CD14-positive monocyte (primary cell): ENCODE measurements around the gene CCNJL. TPM values are rescaled to one million over a fixed set of nuclear protein-coding genes. Genes with fewer than 3 reads are reported as not detected.

Source experiments
- DNase-seq, 3 donors: peaks; one replicate each; pipeline ENCODE4 v3.0.0-alpha.2; 2011 to 2022
- H2AFZ ChIP-seq: 2 replicates; pipeline ENCODE4 v1.6.0; 2012; ENCODE audit warnings: mild to moderate bottlenecking, low read depth, low read length, inconsistent platforms; ENCODE audit not compliant: insufficient read depth, poor library complexity, severe bottlenecking
- H3K27ac ChIP-seq, 2 donors: 1 replicate in 1 of 2; 2 replicates in 1 of 2; pipeline ENCODE4 v1.5.1; 2012 to 2013; ENCODE audit warnings: low read length in 2 of 2, control low read depth in 1 of 2, inconsistent platforms in 1 of 2, low read depth in 1 of 2, mild to moderate bottlenecking in 1 of 2
- H3K27me3 ChIP-seq, 2 donors: one replicate each; pipeline versions ENCODE4 v1.6.0 to v1.6.1; 2011 to 2013; ENCODE audit warnings: low read length in 2 of 2; ENCODE audit not compliant: control insufficient read depth in 2 of 2, insufficient read depth in 2 of 2
- H3K36me3 ChIP-seq, 2 donors: replicated peaks in 1 of 2; 1 replicate in 1 of 2; 2 replicates in 1 of 2; pipeline versions ENCODE4 v1.5.1 to v1.6.1; 2012 to 2013; ENCODE audit warnings: low read length in 2 of 2, control low read depth in 1 of 2, inconsistent platforms in 1 of 2, mild to moderate bottlenecking in 1 of 2; ENCODE audit not compliant: insufficient read depth in 2 of 2, control insufficient read depth in 1 of 2
- H3K4me1 ChIP-seq, 2 donors: 1 replicate in 1 of 2; 2 replicates in 1 of 2; pipeline versions ENCODE4 v1.5.1 to v1.6.1; 2012 to 2013; ENCODE audit warnings: low read length in 2 of 2, control low read depth in 1 of 2, inconsistent platforms in 1 of 2, mild to moderate bottlenecking in 1 of 2, moderate library complexity in 1 of 2; ENCODE audit not compliant: insufficient read depth in 2 of 2, control insufficient read depth in 1 of 2
- H3K4me2 ChIP-seq: replicated peaks from 2 replicates; pipeline ENCODE3; 2012; ENCODE audit warnings: low read length, moderate library complexity, mild to moderate bottlenecking; ENCODE audit not compliant: poor library complexity, severe bottlenecking; ENCODE audit errors: extremely low read depth
- H3K4me3 ChIP-seq, 3 experiments: fragments of 200-600 bp in 1 of 3; sonication (generic) in 1 of 3; replicated peaks in 1 of 3; 1 replicate in 2 of 3; 2 replicates in 1 of 3; pipeline ENCODE4 v1.5.1; 2011 to 2013; ENCODE audit warnings: low read length in 3 of 3, mild to moderate bottlenecking in 3 of 3, control low read depth in 2 of 3, low read depth in 2 of 3, inconsistent platforms in 1 of 3, moderate library complexity in 1 of 3
- H3K79me2 ChIP-seq: 2 replicates; pipeline ENCODE4 v1.6.0; 2012; ENCODE audit warnings: mild to moderate bottlenecking, control low read depth, inconsistent platforms, low read length, moderate library complexity; ENCODE audit not compliant: insufficient read depth
- H3K9ac ChIP-seq: 2 replicates; pipeline ENCODE4 v1.6.0; 2017; ENCODE audit warnings: low read length, mild to moderate bottlenecking; ENCODE audit not compliant: insufficient read depth, poor library complexity, severe bottlenecking
- H3K9me3 ChIP-seq, 2 donors: replicated peaks in 1 of 2; 1 replicate in 1 of 2; 2 replicates in 1 of 2; pipeline versions ENCODE4 v1.5.1 to v1.6.1; 2012 to 2013; ENCODE audit warnings: low read length in 2 of 2, control low read depth in 1 of 2; ENCODE audit not compliant: control insufficient read depth in 1 of 2, insufficient read depth in 1 of 2
- H4K20me1 ChIP-seq: 2 replicates; pipeline ENCODE4 v1.6.0; 2012; ENCODE audit warnings: mild to moderate bottlenecking, low read length, control low read depth, moderate library complexity; ENCODE audit not compliant: insufficient read depth
- H3K27ac Mint-ChIP-seq, 7 donors: one replicate each; pipeline ENCODE4 v1.8.0; 2020; ENCODE audit warnings: mild to moderate bottlenecking in 7 of 7, mixed read lengths in 7 of 7, moderate library complexity in 6 of 7, inconsistent platforms in 2 of 7
- H3K27me3 Mint-ChIP-seq, 3 donors: one replicate each; pipeline ENCODE4 v1.8.0; 2021 to 2022; ENCODE audit warnings: low read depth in 3 of 3, mild to moderate bottlenecking in 3 of 3, mixed read lengths in 3 of 3, moderate library complexity in 3 of 3, inconsistent platforms in 1 of 3
- H3K36me3 Mint-ChIP-seq, 2 donors: one replicate each; pipeline ENCODE4 v1.8.0; 2020; ENCODE audit warnings: mixed read lengths in 2 of 2, inconsistent platforms in 1 of 2, mild to moderate bottlenecking in 1 of 2
- H3K4me1 Mint-ChIP-seq: one replicate; pipeline ENCODE4 v1.8.0; 2020; ENCODE audit warnings: mild to moderate bottlenecking, mixed read lengths
- H3K4me3 Mint-ChIP-seq, 2 donors: one replicate each; pipeline ENCODE4 v1.8.0; 2020; ENCODE audit warnings: mild to moderate bottlenecking in 2 of 2, mixed read lengths in 2 of 2, moderate library complexity in 1 of 2
- H3K9me3 Mint-ChIP-seq, 7 donors: one replicate each; pipeline ENCODE4 v1.8.0; 2020 to 2022; ENCODE audit warnings: mixed read lengths in 7 of 7, mild to moderate bottlenecking in 6 of 7, moderate library complexity in 6 of 7, inconsistent platforms in 2 of 7
- WGBS: methylation state at CpG from one replicate; pipeline ENCODE4 v1.1.5; 2013; ENCODE audit warnings: missing lambda C conversion rate; ENCODE audit not compliant: insufficient coverage; 5-methylcytosine and 5-hydroxymethylcytosine counted together
- intact Hi-C, 2 donors: fragments of 100-400 bp; cut with micrococcal nuclease; formaldehyde crosslinking; loops; one replicate each; pipeline versions ENCODE4 v1.15.0 to v1.15.1; 2023
- polyA plus RNA-seq, 3 donors: library from polyadenylated mRNA; depleted of rRNA in 1 of 3; unstranded in 2 of 3; stranded (reverse) in 1 of 3; fragments of 300-500 nt in 2 of 3; fragments of >200 nt in 1 of 3; fragmentation: Illumina TruSeq in 2 of 3; gene quantifications; 1 replicate in 2 of 3; 2 replicates in 1 of 3; pipeline ENCODE4 v1.2.3, GENCODE V29; 2012 to 2021
- TF ChIP-seq, protein P1 (sequence below): fragments of 200-600 bp; IDR thresholded peaks from one replicate; pipeline ENCODE4 v1.8.0; 2022; ENCODE audit warnings: antibody characterized with exemption, mild to moderate bottlenecking

CCNJL gene
- polyA plus RNA-seq, 3 donors: 0.03 TPM; not detected in 2

DNA sequence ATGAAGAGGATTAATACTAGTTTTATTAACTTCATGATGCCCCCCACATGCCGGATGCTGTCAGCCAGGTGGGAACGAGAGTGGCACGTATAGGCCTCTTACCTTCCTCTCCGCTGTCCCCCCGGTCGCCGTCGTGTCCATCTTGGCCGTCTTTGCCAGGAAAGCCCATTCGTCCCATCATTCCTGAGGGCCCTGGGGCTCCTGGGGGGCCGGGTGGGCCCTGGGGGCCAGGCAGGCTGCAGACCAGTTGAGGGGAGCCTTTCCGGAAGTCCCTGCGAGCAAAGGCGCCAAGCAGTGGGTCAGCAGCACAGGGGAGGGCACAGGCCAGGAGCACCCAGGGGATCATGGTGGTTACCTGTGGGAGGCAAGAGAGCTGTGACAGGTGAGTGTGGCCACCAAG is 42.3 kb upstream of the CCNJL start:
- H3K9me3 Mint-ChIP-seq: peaks cover 0 to 3% (median 0%) of the 10 kb centered on the region in 7 donors
- H3K4me1 Mint-ChIP-seq: no peaks in the 10 kb centered on the region
- 99% methylated on average over 10 of the region's 14 CpGs for WGBS

DNA sequence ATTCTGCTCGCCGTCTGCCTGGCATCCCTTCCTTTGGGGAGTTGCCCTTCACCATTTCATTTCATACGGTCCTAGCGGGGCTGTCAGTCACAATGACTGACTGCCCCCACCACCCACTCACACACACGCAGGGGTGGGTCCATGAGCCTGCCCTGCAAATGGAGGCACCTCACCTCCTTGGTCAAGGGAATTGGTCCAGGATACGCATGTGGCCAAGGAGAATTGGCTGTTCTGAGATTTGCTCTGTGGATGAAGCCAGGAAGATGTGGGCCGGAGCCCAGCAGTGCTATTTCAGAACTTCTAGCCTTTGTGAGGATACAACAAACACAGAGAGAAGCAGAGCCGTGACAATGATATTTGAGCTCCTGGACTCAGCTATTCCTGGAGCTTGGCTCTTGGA is 41.0 kb upstream of the CCNJL start:
- H3K4me1 ChIP-seq: no peaks in the 10 kb centered on the region
- no peaks in the 10 kb centered on the region for H3K79me2 ChIP-seq
- WGBS: 89% methylated on average over 8 of the region's 8 CpGs
- no peak overlapping the region for H2AFZ ChIP-seq
- DNase-seq: no peak
- Mint-ChIP-seq H3K27ac (no peak overlapping the region), H3K4me1 (no peaks in the 10 kb centered on the region), H3K36me3 (no peaks in the 10 kb centered on the region), H3K9me3 (peaks cover 0 to 3% (median 0%) of the 10 kb centered on the region in 7 donors), H3K4me3 (no peak overlapping the region), H3K27me3 (peaks cover 0 to 3% (median 0%) of the 10 kb centered on the region in 3 donors)
- intact Hi-C loops: no loop called here
- no peak overlapping the region for H3K9ac ChIP-seq
- TF ChIP-seq, protein P1, sequence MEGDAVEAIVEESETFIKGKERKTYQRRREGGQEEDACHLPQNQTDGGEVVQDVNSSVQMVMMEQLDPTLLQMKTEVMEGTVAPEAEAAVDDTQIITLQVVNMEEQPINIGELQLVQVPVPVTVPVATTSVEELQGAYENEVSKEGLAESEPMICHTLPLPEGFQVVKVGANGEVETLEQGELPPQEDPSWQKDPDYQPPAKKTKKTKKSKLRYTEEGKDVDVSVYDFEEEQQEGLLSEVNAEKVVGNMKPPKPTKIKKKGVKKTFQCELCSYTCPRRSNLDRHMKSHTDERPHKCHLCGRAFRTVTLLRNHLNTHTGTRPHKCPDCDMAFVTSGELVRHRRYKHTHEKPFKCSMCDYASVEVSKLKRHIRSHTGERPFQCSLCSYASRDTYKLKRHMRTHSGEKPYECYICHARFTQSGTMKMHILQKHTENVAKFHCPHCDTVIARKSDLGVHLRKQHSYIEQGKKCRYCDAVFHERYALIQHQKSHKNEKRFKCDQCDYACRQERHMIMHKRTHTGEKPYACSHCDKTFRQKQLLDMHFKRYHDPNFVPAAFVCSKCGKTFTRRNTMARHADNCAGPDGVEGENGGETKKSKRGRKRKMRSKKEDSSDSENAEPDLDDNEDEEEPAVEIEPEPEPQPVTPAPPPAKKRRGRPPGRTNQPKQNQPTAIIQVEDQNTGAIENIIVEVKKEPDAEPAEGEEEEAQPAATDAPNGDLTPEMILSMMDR: no peak
- no peaks in the 10 kb centered on the region for H4K20me1 ChIP-seq
- H3K9me3 ChIP-seq: no peaks in the 10 kb centered on the region
- H3K36me3 ChIP-seq: no peaks in the 10 kb centered on the region
- H3K4me3 ChIP-seq: no peak overlapping the region
- no peak overlapping the region for H3K4me2 ChIP-seq
- H3K27ac ChIP-seq: no peak overlapping the region
- no peaks in the 10 kb centered on the region for H3K27me3 ChIP-seq

More for the DNA sequence above, 42.3 kb upstream of the CCNJL start:
- H3K36me3 Mint-ChIP-seq: no peaks in the 10 kb centered on the region
- DNase-seq: no peak
- intact Hi-C loops: no loop called here
- no peaks in the 10 kb centered on the region for H3K27me3 ChIP-seq
- no peak overlapping the region for H3K27ac ChIP-seq
- no peak overlapping the region for H2AFZ ChIP-seq
- H3K4me1 ChIP-seq: no peaks in the 10 kb centered on the region
- H3K79me2 ChIP-seq: no peaks in the 10 kb centered on the region
- H3K4me3 ChIP-seq: no peak overlapping the region
- no peak overlapping the region for H3K9ac ChIP-seq
- H3K4me3 Mint-ChIP-seq: no peak overlapping the region
- no peak overlapping the region for H3K4me2 ChIP-seq
- TF ChIP-seq, protein P1: no peak
- H3K36me3 ChIP-seq: no peaks in the 10 kb centered on the region
- H3K27ac Mint-ChIP-seq: no peak overlapping the region
- no peaks in the 10 kb centered on the region for H3K9me3 ChIP-seq
- no peaks in the 10 kb centered on the region for H4K20me1 ChIP-seq
- peaks cover 0 to 3% (median 0%) of the 10 kb centered on the region in 3 donors for H3K27me3 Mint-ChIP-seq
